ENCODE results near the gene CDK6.

CDK6 gene

DNA sequence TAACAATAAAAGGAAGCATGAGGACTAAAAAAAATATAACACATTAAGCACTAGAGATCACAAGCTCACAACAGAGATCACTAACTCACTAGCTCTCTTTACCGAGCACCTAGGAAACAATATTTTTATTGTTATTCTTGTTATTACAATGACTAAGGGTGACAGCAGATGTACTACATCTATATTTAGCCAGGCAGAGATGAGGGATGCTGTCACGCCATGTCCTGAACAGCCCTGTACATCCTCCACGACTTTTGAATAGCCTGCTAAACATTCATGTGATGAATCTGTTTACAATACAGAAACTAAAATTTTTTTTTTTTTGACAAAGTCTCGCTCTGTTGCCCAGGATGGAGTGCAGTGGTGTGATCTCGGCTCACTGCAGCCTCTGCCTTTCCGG lies 268.9 kb downstream of the CDK6 start:
- no peak for FAIRE-seq

GRCh38 chr7:92563345-92563744 lies 273.0 kb downstream of the CDK6 start:
- FAIRE-seq: no peak

- FAIRE-seq: no peak
Observed at GRCh38 chr7:92560602-92561001, 275.8 kb downstream of the CDK6 start.

DNA sequence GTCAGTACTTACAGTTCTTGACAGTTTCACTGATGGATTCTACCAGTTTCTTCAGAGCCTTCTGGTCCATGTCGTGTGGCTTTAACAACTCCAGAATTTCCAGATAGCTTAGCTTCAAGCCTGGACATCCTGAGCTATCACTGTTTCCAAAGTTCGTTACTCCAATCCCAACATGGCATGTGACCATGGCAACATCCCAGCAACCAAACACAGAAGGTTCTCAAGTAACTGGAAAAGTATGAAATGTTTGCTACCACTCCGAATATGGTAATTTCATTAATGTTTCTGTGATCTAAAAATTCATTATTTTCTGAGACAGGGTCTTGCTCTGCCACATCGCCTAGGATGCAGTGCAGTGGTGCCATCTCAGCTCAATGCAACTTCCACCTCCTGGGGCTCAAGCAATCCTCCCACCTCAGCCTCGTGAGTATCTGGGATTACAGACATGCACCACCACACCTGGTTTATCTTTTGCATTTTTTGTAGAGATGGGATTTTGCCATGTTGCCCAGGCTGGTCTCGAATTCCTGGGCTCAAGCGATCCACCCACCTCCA lies 278.5 kb downstream of the CDK6 start:
- no peak for FAIRE-seq

DNA sequence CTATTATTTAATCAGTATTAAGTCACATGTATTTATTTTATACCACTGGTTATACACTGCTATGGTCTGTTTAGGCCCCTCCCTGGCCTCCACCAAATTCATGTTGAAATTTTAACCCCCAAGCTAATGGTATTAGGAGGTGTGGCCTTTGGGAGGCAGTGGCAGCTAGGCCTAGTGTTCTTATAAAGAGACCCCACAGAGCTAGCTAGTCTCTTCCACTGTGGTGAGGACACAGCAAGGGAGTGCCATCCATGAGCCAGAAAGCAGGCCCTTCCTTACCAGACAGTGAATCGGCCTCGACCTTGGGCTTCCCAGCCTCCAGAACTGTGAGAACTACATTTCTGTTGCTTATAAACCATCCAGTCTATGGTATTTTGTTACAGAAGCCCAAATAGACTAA lies 279.1 kb downstream of the CDK6 start:
- no peak for FAIRE-seq
